H9 (cell line): Measurements from ENCODE around the gene OSBPL8. TPM values are rescaled to one million over a fixed set of nuclear protein-coding genes. Genes with fewer than 3 reads are reported as not detected.

ENCODE experiments used
- DNase-seq: peaks from one replicate; pipeline ENCODE4 v3.0.0-alpha.2; 2017
- H2AFZ ChIP-seq: one replicate; pipeline ENCODE4 v1.6.1; 2013; ENCODE audit warnings: mild to moderate bottlenecking, low read length, control low read depth, moderate library complexity
- H2AK5ac ChIP-seq: 2 replicates; pipeline ENCODE4 v1.6.1; 2013; ENCODE audit warnings: low read length, control low read depth, mixed read lengths; ENCODE audit not compliant: insufficient read length
- H2BK120ac ChIP-seq: one replicate; pipeline ENCODE4 v1.6.1; 2013; ENCODE audit warnings: low read depth, mild to moderate bottlenecking, low read length, control low read depth, inconsistent platforms; ENCODE audit not compliant: poor library complexity, severe bottlenecking
- H2BK12ac ChIP-seq: 2 replicates; pipeline ENCODE4 v1.6.1; 2013; ENCODE audit warnings: low read length, control low read depth, mixed read lengths, low read depth; ENCODE audit not compliant: insufficient read length
- H2BK15ac ChIP-seq: 2 replicates; pipeline ENCODE4 v1.6.1; 2013; ENCODE audit warnings: low read depth, low read length, control low read depth
- H2BK20ac ChIP-seq: one replicate; pipeline ENCODE4 v1.6.1; 2013; ENCODE audit warnings: low read depth, mild to moderate bottlenecking, low read length, control low read depth, inconsistent platforms; ENCODE audit not compliant: poor library complexity, severe bottlenecking
- H2BK5ac ChIP-seq: 2 replicates; pipeline ENCODE4 v1.6.1; 2013; ENCODE audit warnings: low read length, control low read depth, mixed read lengths; ENCODE audit not compliant: insufficient read length
- H3K14ac ChIP-seq: 2 replicates; pipeline ENCODE4 v1.6.1; 2013; ENCODE audit warnings: low read length, control low read depth; ENCODE audit not compliant: insufficient read depth
- H3K18ac ChIP-seq: 2 replicates; pipeline ENCODE4 v1.6.1; 2013; ENCODE audit warnings: low read depth, mild to moderate bottlenecking, mixed read lengths, low read length, control low read depth; ENCODE audit not compliant: insufficient read length
- H3K23ac ChIP-seq: 2 replicates; pipeline ENCODE4 v1.6.1; 2013; ENCODE audit warnings: low read length, control low read depth, mixed read lengths, low read depth; ENCODE audit not compliant: insufficient read length
- H3K23me2 ChIP-seq: 2 replicates; pipeline ENCODE4 v1.6.1; 2013; ENCODE audit warnings: low read depth, mild to moderate bottlenecking, mixed read lengths, low read length, control low read depth; ENCODE audit not compliant: insufficient read length, poor library complexity, severe bottlenecking
- H3K27ac ChIP-seq: 2 replicates; pipeline ENCODE4 v1.5.1; 2013; ENCODE audit warnings: low read length, control low read depth, mixed read lengths, low read depth; ENCODE audit not compliant: insufficient read length
- H3K27me3 ChIP-seq: 2 replicates; pipeline ENCODE4 v1.6.1; 2013; ENCODE audit warnings: low read length, control low read depth, inconsistent platforms; ENCODE audit not compliant: insufficient read depth
- H3K4ac ChIP-seq: 2 replicates; pipeline ENCODE4 v1.6.1; 2013; ENCODE audit warnings: low read depth, mild to moderate bottlenecking, control low read depth, inconsistent platforms, low read length, moderate library complexity
- H3K4me1 ChIP-seq: 2 replicates; pipeline ENCODE4 v1.6.1; 2013; ENCODE audit warnings: low read length, control low read depth, inconsistent platforms; ENCODE audit not compliant: insufficient read depth
- H3K4me2 ChIP-seq: 2 replicates; pipeline ENCODE4 v1.6.1; 2013; ENCODE audit warnings: low read length, control low read depth, mixed read lengths; ENCODE audit not compliant: insufficient read length, insufficient read depth
- H3K56ac ChIP-seq: 2 replicates; pipeline ENCODE4 v1.6.1; 2013; ENCODE audit warnings: low read depth, mild to moderate bottlenecking, mixed read lengths, low read length, control low read depth; ENCODE audit not compliant: insufficient read length
- H3K79me1 ChIP-seq: 2 replicates; pipeline ENCODE4 v1.6.1; 2013; ENCODE audit warnings: low read depth, mild to moderate bottlenecking, moderate library complexity, low read length, control low read depth, inconsistent platforms; ENCODE audit not compliant: insufficient read depth, poor library complexity, severe bottlenecking
- H3K79me2 ChIP-seq: 2 replicates; pipeline ENCODE4 v1.6.1; 2013; ENCODE audit warnings: low read length, control low read depth, inconsistent platforms; ENCODE audit not compliant: insufficient read depth
- H3K9ac ChIP-seq: 2 replicates; pipeline ENCODE4 v1.6.1; 2013; ENCODE audit warnings: low read length, control low read depth, mixed read lengths; ENCODE audit not compliant: insufficient read length; ENCODE audit errors: extremely low read depth
- H3K9me3 ChIP-seq: one replicate; pipeline ENCODE4 v1.6.1; 2013; ENCODE audit warnings: low read depth, low read length, inconsistent platforms; ENCODE audit not compliant: control insufficient read depth
- H3T11ph ChIP-seq: one replicate; pipeline ENCODE4 v1.6.1; 2013; ENCODE audit warnings: mild to moderate bottlenecking, low read length, control low read depth, inconsistent platforms
- H4K20me1 ChIP-seq: one replicate; pipeline ENCODE4 v1.6.1; 2013; ENCODE audit not compliant: control insufficient read depth, insufficient read length, insufficient read depth
- H4K5ac ChIP-seq: 2 replicates; pipeline ENCODE4 v1.6.1; 2013; ENCODE audit warnings: low read depth, mild to moderate bottlenecking, mixed read lengths, low read length, control low read depth; ENCODE audit not compliant: insufficient read length
- H4K8ac ChIP-seq: replicated peaks from 2 replicates; pipeline ENCODE4 v1.6.1; 2013; ENCODE audit warnings: low read length, control low read depth, mixed read lengths, low read depth; ENCODE audit not compliant: insufficient read length
- H4K91ac ChIP-seq: 2 replicates; pipeline ENCODE4 v1.6.1; 2013; ENCODE audit warnings: low read depth, mild to moderate bottlenecking, moderate library complexity, mixed read lengths, low read length, control low read depth; ENCODE audit not compliant: insufficient read length
- H3K27ac Mint-ChIP-seq, 3 experiments: 2 replicates in 2 of 3; 3 replicates in 1 of 3; pipeline ENCODE4 v1.8.0; 2020 to 2021; ENCODE audit warnings: mixed read lengths in 3 of 3, mild to moderate bottlenecking in 1 of 3, moderate library complexity in 1 of 3
- H3K27me3 Mint-ChIP-seq: 2 replicates; pipeline ENCODE4 v1.8.0; 2021; ENCODE audit warnings: low read depth, mild to moderate bottlenecking, moderate library complexity, mixed read lengths
- H3K36me3 Mint-ChIP-seq, 3 experiments: 2 replicates in 2 of 3; 3 replicates in 1 of 3; pipeline ENCODE4 v1.8.0; 2020 to 2021; ENCODE audit warnings: low read depth in 3 of 3, mixed read lengths in 3 of 3; ENCODE audit not compliant: insufficient read depth in 1 of 3
- H3K4me1 Mint-ChIP-seq, 2 experiments: 2 replicates each; pipeline ENCODE4 v1.8.0; 2020; ENCODE audit warnings: mixed read lengths in 2 of 2
- H3K4me3 Mint-ChIP-seq, 2 experiments: 2 replicates in 1 of 2; 3 replicates in 1 of 2; pipeline ENCODE4 v1.8.0; 2020 to 2021; ENCODE audit warnings: mild to moderate bottlenecking in 2 of 2, mixed read lengths in 2 of 2, moderate library complexity in 1 of 2
- H3K9me3 Mint-ChIP-seq, 2 experiments: 2 replicates in 1 of 2; 3 replicates in 1 of 2; pipeline ENCODE4 v1.8.0; 2020; ENCODE audit warnings: mild to moderate bottlenecking in 2 of 2, mixed read lengths in 2 of 2, moderate library complexity in 1 of 2
- WGBS: extraction: QIAGEN DNeasy Blood & Tissue Kit; methylation state at CpG from one replicate; pipeline ENCODE4 v1.1.7; 2013; ENCODE audit warnings: missing lambda C conversion rate, low lambda C conversion rate, mixed read lengths; ENCODE audit not compliant: insufficient read length; ENCODE audit errors: extremely low coverage; 5-methylcytosine and 5-hydroxymethylcytosine counted together
- total RNA-seq: library from RNA; stranded (reverse); gene quantifications from 2 replicates; pipeline ENCODE4 v1.2.1, GENCODE V29; 2021
- TF ChIP-seq, protein P1 (sequence below): fragments of 200-600 bp; sonication (generic); conservative IDR thresholded peaks from 3 replicates; pipeline ENCODE4 v1.8.0; 2021; ENCODE audit warnings: antibody characterized with exemption, mild to moderate bottlenecking

OSBPL8 gene
- total RNA-seq, 1 experiment from 2014 or later = 61.2 TPM

- no CpG with 5 or more reads among the region's 7 CpGs for WGBS
- Histone ChIP-seq H3K79me2 (no peaks in the 10 kb centered on the region), H3K27ac (no peak overlapping the region), H2AK5ac (no peak overlapping the region), H4K20me1 (no peaks in the 10 kb centered on the region), H2BK120ac (no peak overlapping the region), H3K9me3 (no peaks in the 10 kb centered on the region), H3K23me2 (no peaks in the 10 kb centered on the region), H3K56ac (no peak overlapping the region), H4K8ac (no peak overlapping the region), H3K9ac (no peak overlapping the region), H3K79me1 (no peaks in the 10 kb centered on the region), H3K18ac (no peak overlapping the region), H2BK5ac (no peak overlapping the region), H3K23ac (no peak overlapping the region), H3K4ac (no peak overlapping the region), H3K4me1 (0 out of 2 replicates have a peak, but pooled peaks cover 2% of the 10 kb centered on the region), H3K4me2 (no peak overlapping the region), H3K14ac (no peak overlapping the region), H4K5ac (no peak overlapping the region), H3T11ph (no peak overlapping the region), H2BK20ac (no peak overlapping the region), H2BK12ac (no peak overlapping the region), H3K27me3 (no peaks in the 10 kb centered on the region), H4K91ac (no peak overlapping the region), H2AFZ (peak overlapping the region; percentile 77), H2BK15ac (no peak overlapping the region)
- TF ChIP-seq, protein P1, sequence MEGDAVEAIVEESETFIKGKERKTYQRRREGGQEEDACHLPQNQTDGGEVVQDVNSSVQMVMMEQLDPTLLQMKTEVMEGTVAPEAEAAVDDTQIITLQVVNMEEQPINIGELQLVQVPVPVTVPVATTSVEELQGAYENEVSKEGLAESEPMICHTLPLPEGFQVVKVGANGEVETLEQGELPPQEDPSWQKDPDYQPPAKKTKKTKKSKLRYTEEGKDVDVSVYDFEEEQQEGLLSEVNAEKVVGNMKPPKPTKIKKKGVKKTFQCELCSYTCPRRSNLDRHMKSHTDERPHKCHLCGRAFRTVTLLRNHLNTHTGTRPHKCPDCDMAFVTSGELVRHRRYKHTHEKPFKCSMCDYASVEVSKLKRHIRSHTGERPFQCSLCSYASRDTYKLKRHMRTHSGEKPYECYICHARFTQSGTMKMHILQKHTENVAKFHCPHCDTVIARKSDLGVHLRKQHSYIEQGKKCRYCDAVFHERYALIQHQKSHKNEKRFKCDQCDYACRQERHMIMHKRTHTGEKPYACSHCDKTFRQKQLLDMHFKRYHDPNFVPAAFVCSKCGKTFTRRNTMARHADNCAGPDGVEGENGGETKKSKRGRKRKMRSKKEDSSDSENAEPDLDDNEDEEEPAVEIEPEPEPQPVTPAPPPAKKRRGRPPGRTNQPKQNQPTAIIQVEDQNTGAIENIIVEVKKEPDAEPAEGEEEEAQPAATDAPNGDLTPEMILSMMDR = no peak
- Mint-ChIP-seq H3K9me3 (no peaks in the 10 kb centered on the region), H3K4me1 (peaks cover 15 to 16% of the 10 kb centered on the region in 2 experiments), H3K36me3 (no peaks in the 10 kb centered on the region), H3K27me3 (no peaks in the 10 kb centered on the region), H3K27ac (peak overlapping the region in 2 of 3 experiments; percentile 14 to 60; a peak in 5 of 7 replicates), H3K4me3 (no peak overlapping the region)
- DNase-seq = no peak
Measured at GRCh38 chr12:76312315-76312714, 247.3 kb downstream of the OSBPL8 start.
